ENCODE measurements around the gene PUDP.
"Not testable (repeated sequence)": the region's sequence is repeated elsewhere in the genome, so short reads cannot be mapped to it uniquely, and the experiment has no call there.

The PUDP gene

DNA sequence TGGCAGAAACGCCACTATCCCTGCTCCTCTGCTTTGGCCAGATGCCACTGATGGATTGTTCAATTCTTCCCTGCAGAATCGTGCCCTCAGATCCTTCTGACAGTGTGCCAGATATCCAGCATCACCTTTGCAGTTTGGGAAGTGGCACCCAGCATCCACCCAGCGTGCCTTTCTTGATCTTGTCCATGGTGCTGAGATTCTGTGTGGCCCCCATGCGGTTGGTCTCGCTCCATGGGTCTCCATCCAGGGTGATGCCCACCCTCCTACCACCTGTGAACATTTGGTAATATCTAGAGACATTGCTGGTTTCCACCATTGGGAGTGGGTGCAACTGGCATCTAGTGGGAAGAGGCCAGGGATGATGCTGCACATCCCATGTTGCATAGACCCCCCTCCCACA lies 121.6 kb downstream of the PUDP start:
- H3K9ac ChIP-seq (ENCODE audit: low read depth, low read length); H3K27ac ChIP-seq (ENCODE audit: low read depth, low read length); H3K36me3 ChIP-seq (ENCODE audit: control insufficient read depth, insufficient read depth, low read length); H3K4me1 ChIP-seq (ENCODE audit: control insufficient read depth, insufficient read depth, low read length); H3K27me3 ChIP-seq (ENCODE audit: control insufficient read depth, insufficient read depth, low read length); H3K9me3 ChIP-seq (ENCODE audit: control insufficient read depth, insufficient read depth, low read length); H3K4me3 ChIP-seq (ENCODE audit: low read depth, low read length): not testable (repeated sequence)

GRCh38 chrX:7025471-7025870 lies 122.5 kb downstream of the PUDP start:
- H3K36me3 ChIP-seq (ENCODE audit: control insufficient read depth, insufficient read depth, low read length), result no peaks in the 10 kb centered on the region

GRCh38 chrX:7024850-7025249 lies 123.1 kb downstream of the PUDP start:
- Histone ChIP-seq H3K36me3 (ENCODE audit: control insufficient read depth, insufficient read depth, low read length) (no peaks in the 10 kb centered on the region), H3K4me3 (ENCODE audit: low read depth, low read length) (no peak overlapping the region), H3K27me3 (ENCODE audit: control insufficient read depth, insufficient read depth, low read length) (no peaks in the 10 kb centered on the region), H3K27ac (ENCODE audit: low read depth, low read length) (no peak overlapping the region), H3K4me1 (ENCODE audit: control insufficient read depth, insufficient read depth, low read length) (no peaks in the 10 kb centered on the region), H3K9ac (ENCODE audit: low read depth, low read length) (no peak overlapping the region), H3K9me3 (ENCODE audit: control insufficient read depth, insufficient read depth, low read length) (no peaks in the 10 kb centered on the region)

More at GRCh38 chrX:7025471-7025870, 122.5 kb downstream of the PUDP start:
- Histone ChIP-seq H3K9ac (ENCODE audit: low read depth, low read length) (no peak overlapping the region), H3K4me3 (ENCODE audit: low read depth, low read length) (no peak overlapping the region), H3K27me3 (ENCODE audit: control insufficient read depth, insufficient read depth, low read length) (no peaks in the 10 kb centered on the region), H3K9me3 (ENCODE audit: control insufficient read depth, insufficient read depth, low read length) (no peaks in the 10 kb centered on the region), H3K4me1 (ENCODE audit: control insufficient read depth, insufficient read depth, low read length) (no peaks in the 10 kb centered on the region), H3K27ac (ENCODE audit: low read depth, low read length) (no peak overlapping the region)

GRCh38 chrX:7022996-7023395 lies 125.0 kb downstream of the PUDP start:
- H3K36me3 ChIP-seq (ENCODE audit: control insufficient read depth, insufficient read depth, low read length); H3K4me3 ChIP-seq (ENCODE audit: low read depth, low read length); H3K27me3 ChIP-seq (ENCODE audit: control insufficient read depth, insufficient read depth, low read length); H3K9me3 ChIP-seq (ENCODE audit: control insufficient read depth, insufficient read depth, low read length); H3K9ac ChIP-seq (ENCODE audit: low read depth, low read length); H3K4me1 ChIP-seq (ENCODE audit: control insufficient read depth, insufficient read depth, low read length); H3K27ac ChIP-seq (ENCODE audit: low read depth, low read length): not testable (repeated sequence)

GRCh38 chrX:7021991-7022390 lies 126.0 kb downstream of the PUDP start:
- H3K4me3 ChIP-seq (ENCODE audit: low read depth, low read length), result no peak overlapping the region
- H3K27me3 ChIP-seq (ENCODE audit: control insufficient read depth, insufficient read depth, low read length), result no peaks in the 10 kb centered on the region
- no peaks in the 10 kb centered on the region for H3K9me3 ChIP-seq (ENCODE audit: control insufficient read depth, insufficient read depth, low read length)
- H3K4me1 ChIP-seq (ENCODE audit: control insufficient read depth, insufficient read depth, low read length), result no peaks in the 10 kb centered on the region
- no peaks in the 10 kb centered on the region for H3K36me3 ChIP-seq (ENCODE audit: control insufficient read depth, insufficient read depth, low read length)
- H3K27ac ChIP-seq (ENCODE audit: low read depth, low read length), result no peak overlapping the region
- H3K9ac ChIP-seq (ENCODE audit: low read depth, low read length), result no peak overlapping the region

DNA sequence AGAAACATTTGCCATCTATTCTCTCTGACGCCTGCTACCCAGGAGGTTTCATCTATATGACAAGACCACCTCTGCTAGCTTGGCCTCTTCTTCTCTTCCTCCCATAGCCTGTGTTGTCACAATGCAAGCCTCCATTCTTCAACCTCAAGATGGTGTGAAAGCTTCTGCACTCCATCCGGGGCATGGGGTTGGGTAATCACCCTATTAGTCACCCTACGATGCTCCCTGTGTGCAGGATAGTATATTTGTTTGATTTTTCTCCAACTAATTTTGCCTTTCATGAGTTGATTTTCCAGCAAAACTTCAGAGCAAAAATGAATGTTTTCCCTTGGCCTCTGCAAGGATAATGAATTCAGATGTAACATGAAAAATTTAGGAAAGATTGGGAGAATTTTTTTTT lies 128.4 kb downstream of the PUDP start:
- Histone ChIP-seq H3K9ac (ENCODE audit: low read depth, low read length) (no peak overlapping the region), H3K4me3 (ENCODE audit: low read depth, low read length) (no peak overlapping the region), H3K9me3 (ENCODE audit: control insufficient read depth, insufficient read depth, low read length) (no peaks in the 10 kb centered on the region), H3K36me3 (ENCODE audit: control insufficient read depth, insufficient read depth, low read length) (no peaks in the 10 kb centered on the region), H3K27ac (ENCODE audit: low read depth, low read length) (no peak overlapping the region), H3K4me1 (ENCODE audit: control insufficient read depth, insufficient read depth, low read length) (no peaks in the 10 kb centered on the region), H3K27me3 (ENCODE audit: control insufficient read depth, insufficient read depth, low read length) (no peaks in the 10 kb centered on the region)

DNA sequence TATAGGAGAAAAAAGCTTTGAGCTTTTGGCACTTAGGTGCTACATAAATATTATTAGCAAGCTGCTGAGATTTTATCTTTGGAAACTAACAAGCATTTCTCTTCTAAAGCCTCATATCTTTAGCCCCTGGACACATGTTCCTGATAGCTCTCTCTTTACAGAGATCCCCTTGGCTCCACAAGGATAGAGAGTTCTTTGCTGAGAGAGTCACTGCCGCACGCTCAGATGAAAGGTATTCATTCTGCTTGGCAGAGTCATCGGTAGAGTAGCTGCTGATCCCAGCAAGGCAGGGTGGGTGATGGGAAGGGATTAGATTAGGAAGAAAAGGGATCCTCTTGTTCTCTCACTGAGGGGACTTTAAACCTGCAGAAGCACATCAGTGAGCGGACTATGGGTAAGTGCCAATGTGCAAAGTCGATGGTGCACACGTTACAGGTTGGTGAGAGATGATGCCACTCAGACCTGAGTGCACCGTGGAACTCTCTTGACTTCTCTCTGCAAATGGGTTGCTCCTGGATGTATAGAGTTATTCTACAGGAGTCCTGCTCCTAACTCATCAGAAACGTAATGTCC lies 135.6 kb downstream of the PUDP start:
- H3K4me3 ChIP-seq (ENCODE audit: low read depth, low read length); H3K9ac ChIP-seq (ENCODE audit: low read depth, low read length); H3K27me3 ChIP-seq (ENCODE audit: control insufficient read depth, insufficient read depth, low read length): not testable (repeated sequence)

GRCh38 chrX:7010897-7011296 lies 137.1 kb downstream of the PUDP start:
- not testable (repeated sequence) for H3K9ac ChIP-seq (ENCODE audit: low read depth, low read length); H3K9me3 ChIP-seq (ENCODE audit: control insufficient read depth, insufficient read depth, low read length); H3K4me3 ChIP-seq (ENCODE audit: low read depth, low read length); H3K36me3 ChIP-seq (ENCODE audit: control insufficient read depth, insufficient read depth, low read length); H3K27ac ChIP-seq (ENCODE audit: low read depth, low read length); H3K27me3 ChIP-seq (ENCODE audit: control insufficient read depth, insufficient read depth, low read length); H3K4me1 ChIP-seq (ENCODE audit: control insufficient read depth, insufficient read depth, low read length)

More for the DNA sequence above, 135.6 kb downstream of the PUDP start:
- not testable (repeated sequence) for H3K36me3 ChIP-seq (ENCODE audit: control insufficient read depth, insufficient read depth, low read length); H3K27ac ChIP-seq (ENCODE audit: low read depth, low read length); H3K4me1 ChIP-seq (ENCODE audit: control insufficient read depth, insufficient read depth, low read length); H3K9me3 ChIP-seq (ENCODE audit: control insufficient read depth, insufficient read depth, low read length)

- H3K9ac ChIP-seq (ENCODE audit: low read depth, low read length); H3K27me3 ChIP-seq (ENCODE audit: control insufficient read depth, insufficient read depth, low read length); H3K4me3 ChIP-seq (ENCODE audit: low read depth, low read length); H3K9me3 ChIP-seq (ENCODE audit: control insufficient read depth, insufficient read depth, low read length); H3K36me3 ChIP-seq (ENCODE audit: control insufficient read depth, insufficient read depth, low read length); H3K27ac ChIP-seq (ENCODE audit: low read depth, low read length); H3K4me1 ChIP-seq (ENCODE audit: control insufficient read depth, insufficient read depth, low read length): not testable (repeated sequence)
Measured at GRCh38 chrX:7007328-7007727, 140.6 kb downstream of the PUDP start.
